Measurements from ENCODE around the gene ZNF281. TPM values are rescaled to one million over a fixed set of nuclear protein-coding genes. Genes with fewer than 3 reads are reported as not detected.

Gene ZNF281
- total RNA-seq, 1 experiment from 2014 or later = 31.3 TPM

GRCh38 chr1:200366577-200367253 lies 43.1 kb downstream of the ZNF281 start:
- no peaks in the 10 kb centered on the region for H3K9me3 ChIP-seq
- H3K36me3 ChIP-seq (ENCODE audit: control insufficient read depth, insufficient read depth, low read length) = no peaks in the 10 kb centered on the region; the same call in 1 of the 2 replicates
- Mint-ChIP-seq H3K4me1 (ENCODE audit: low read depth, unreplicated experiment) (peaks cover 40% of the 10 kb centered on the region), H3K9me3 (ENCODE audit: unreplicated experiment) (no peaks in the 10 kb centered on the region), H3K27ac (ENCODE audit: unreplicated experiment) (no peak overlapping the region), H3K27me3 (ENCODE audit: insufficient read depth, unreplicated experiment) (no peaks in the 10 kb centered on the region), H3K36me3 (ENCODE audit: insufficient read depth, unreplicated experiment) (no peaks in the 10 kb centered on the region), H3K4me3 (ENCODE audit: unreplicated experiment) (no peak overlapping the region)
- peaks cover 35% of the 10 kb centered on the region for H3K4me1 ChIP-seq
- no peak for DNase-seq
- ChIA-PET POLR2A (no interaction called here), CTCF (no interaction called here)
- intact Hi-C loops (cut with micrococcal nuclease; ENCODE audit: unreplicated experiment) = no loop called here
- no peaks in the 10 kb centered on the region for H3K27me3 ChIP-seq (replicated peaks; ENCODE audit: control insufficient read depth, insufficient read depth, low read length)
- no TSS peak for BruUV-seq (replicated peaks)
- TF ChIP-seq, protein P1, sequence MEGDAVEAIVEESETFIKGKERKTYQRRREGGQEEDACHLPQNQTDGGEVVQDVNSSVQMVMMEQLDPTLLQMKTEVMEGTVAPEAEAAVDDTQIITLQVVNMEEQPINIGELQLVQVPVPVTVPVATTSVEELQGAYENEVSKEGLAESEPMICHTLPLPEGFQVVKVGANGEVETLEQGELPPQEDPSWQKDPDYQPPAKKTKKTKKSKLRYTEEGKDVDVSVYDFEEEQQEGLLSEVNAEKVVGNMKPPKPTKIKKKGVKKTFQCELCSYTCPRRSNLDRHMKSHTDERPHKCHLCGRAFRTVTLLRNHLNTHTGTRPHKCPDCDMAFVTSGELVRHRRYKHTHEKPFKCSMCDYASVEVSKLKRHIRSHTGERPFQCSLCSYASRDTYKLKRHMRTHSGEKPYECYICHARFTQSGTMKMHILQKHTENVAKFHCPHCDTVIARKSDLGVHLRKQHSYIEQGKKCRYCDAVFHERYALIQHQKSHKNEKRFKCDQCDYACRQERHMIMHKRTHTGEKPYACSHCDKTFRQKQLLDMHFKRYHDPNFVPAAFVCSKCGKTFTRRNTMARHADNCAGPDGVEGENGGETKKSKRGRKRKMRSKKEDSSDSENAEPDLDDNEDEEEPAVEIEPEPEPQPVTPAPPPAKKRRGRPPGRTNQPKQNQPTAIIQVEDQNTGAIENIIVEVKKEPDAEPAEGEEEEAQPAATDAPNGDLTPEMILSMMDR (IDR thresholded peaks at IDR 0.05; ENCODE audit: insufficient read depth in 1 of 2, low read depth in 1 of 2, low read length in 1 of 2, severe bottlenecking in 1 of 2, unreplicated experiment in 1 of 2) = no peak
- H3K4me3 ChIP-seq (ENCODE audit: low read depth, low read length) = no peak overlapping the region

GRCh38 chr1:200365897-200366426 lies 43.9 kb downstream of the ZNF281 start:
- Mint-ChIP-seq H3K27me3 (ENCODE audit: insufficient read depth, unreplicated experiment) (no peaks in the 10 kb centered on the region), H3K4me3 (ENCODE audit: unreplicated experiment) (no peak overlapping the region), H3K36me3 (ENCODE audit: insufficient read depth, unreplicated experiment) (no peaks in the 10 kb centered on the region), H3K27ac (ENCODE audit: unreplicated experiment) (no peak overlapping the region), H3K4me1 (ENCODE audit: low read depth, unreplicated experiment) (peaks cover 40% of the 10 kb centered on the region), H3K9me3 (ENCODE audit: unreplicated experiment) (no peaks in the 10 kb centered on the region)
- TF ChIP-seq, protein P1 (IDR thresholded peaks at IDR 0.05; ENCODE audit: insufficient read depth in 1 of 2, low read depth in 1 of 2, low read length in 1 of 2, severe bottlenecking in 1 of 2, unreplicated experiment in 1 of 2) = peak in 1 of 2 experiments; percentile 4
- peaks cover 32% of the 10 kb centered on the region for H3K4me1 ChIP-seq
- BruUV-seq (replicated peaks) = no TSS peak
- no peak for DNase-seq
- no peaks in the 10 kb centered on the region for H3K27me3 ChIP-seq (replicated peaks; ENCODE audit: control insufficient read depth, insufficient read depth, low read length)
- H3K9me3 ChIP-seq = no peaks in the 10 kb centered on the region
- no peak overlapping the region for H3K4me3 ChIP-seq (ENCODE audit: low read depth, low read length)
- ChIA-PET POLR2A (no interaction called here), CTCF (no interaction called here)
- intact Hi-C loops (cut with micrococcal nuclease; ENCODE audit: unreplicated experiment) = no loop called here
- H3K36me3 ChIP-seq (ENCODE audit: control insufficient read depth, insufficient read depth, low read length) = no peaks in the 10 kb centered on the region; the same call in 1 of the 2 replicates

DNA sequence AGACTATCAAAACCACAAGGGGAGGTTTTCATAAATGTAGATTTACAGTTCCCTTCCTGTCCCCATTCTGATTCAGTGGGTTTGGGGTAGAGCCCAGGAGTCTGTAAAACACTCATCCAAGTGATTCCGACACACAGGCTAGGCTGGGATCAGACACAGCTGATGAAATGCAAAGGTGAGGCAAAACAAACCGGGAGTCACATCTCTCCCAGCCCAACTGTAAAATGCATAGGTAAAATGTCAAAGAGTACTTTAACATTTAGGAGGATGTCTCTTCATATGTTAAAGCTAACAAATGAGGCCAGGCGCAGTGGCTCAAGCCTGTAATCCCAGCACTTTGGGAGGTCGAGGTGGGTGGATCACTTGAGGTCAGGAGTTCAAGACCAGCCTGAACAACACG lies 45.0 kb downstream of the ZNF281 start:
- H3K4me1 Mint-ChIP-seq (ENCODE audit: low read depth, unreplicated experiment) = peaks cover 37% of the 10 kb centered on the region
- no peak for DNase-seq
- no peak overlapping the region for H3K4me3 Mint-ChIP-seq (ENCODE audit: unreplicated experiment)
- H3K36me3 ChIP-seq (ENCODE audit: control insufficient read depth, insufficient read depth, low read length) = no peaks in the 10 kb centered on the region; the same call in 1 of the 2 replicates
- no peaks in the 10 kb centered on the region for H3K9me3 Mint-ChIP-seq (ENCODE audit: unreplicated experiment)
- H3K36me3 Mint-ChIP-seq (ENCODE audit: insufficient read depth, unreplicated experiment) = no peaks in the 10 kb centered on the region
- no peaks in the 10 kb centered on the region for H3K27me3 Mint-ChIP-seq (ENCODE audit: insufficient read depth, unreplicated experiment)
- H3K27me3 ChIP-seq (replicated peaks; ENCODE audit: control insufficient read depth, insufficient read depth, low read length) = no peaks in the 10 kb centered on the region
- H3K4me3 ChIP-seq (ENCODE audit: low read depth, low read length) = no peak overlapping the region
- H3K4me1 ChIP-seq = peaks cover 29% of the 10 kb centered on the region
- H3K27ac Mint-ChIP-seq (ENCODE audit: unreplicated experiment) = no peak overlapping the region
- ChIA-PET CTCF (interaction anchor here (0.7 kb wide), 1 partner anchor 124 kb away, joined by 4 read pairs; no protein-coding TSS in a partner anchor), POLR2A (no interaction called here)
- TF ChIP-seq, protein P1 (IDR thresholded peaks at IDR 0.05; ENCODE audit: insufficient read depth in 1 of 2, low read depth in 1 of 2, low read length in 1 of 2, severe bottlenecking in 1 of 2, unreplicated experiment in 1 of 2) = no peak
- no peaks in the 10 kb centered on the region for H3K9me3 ChIP-seq
- no TSS peak for BruUV-seq (replicated peaks)
- intact Hi-C loops (cut with micrococcal nuclease; ENCODE audit: unreplicated experiment) = no loop called here
